ENCODE measurements around the gene PTCD3. TPM values are rescaled to one million over a fixed set of nuclear protein-coding genes. Genes with fewer than 3 reads are reported as not detected.

Gene PTCD3
- total RNA-seq, 2 donors from 2014 or later: 184 to 191 TPM

DNA sequence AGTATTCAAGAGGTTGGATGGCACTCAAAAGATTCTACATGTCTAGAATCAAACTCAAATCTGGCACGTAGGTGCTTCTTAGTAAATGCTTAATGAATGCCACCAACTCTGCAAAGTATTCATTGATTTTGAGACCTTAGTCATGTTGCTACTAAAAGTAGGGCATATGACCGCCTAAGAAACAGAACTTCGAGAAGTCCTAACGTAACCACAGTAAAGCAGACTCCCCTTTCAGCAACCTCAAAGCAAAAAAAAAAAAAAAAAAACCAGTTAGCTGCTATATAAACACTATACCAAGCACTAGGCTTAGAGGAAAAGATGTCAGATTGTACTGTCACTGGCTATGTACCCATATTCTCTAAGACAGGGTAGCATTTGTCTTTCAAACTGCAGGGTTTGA, 33.9 kb downstream of the PTCD3 start:
- H3K4me3 Mint-ChIP-seq: no peak overlapping the region
- H3K9me3 Mint-ChIP-seq: no peaks in the 10 kb centered on the region
- H3K4me1 Mint-ChIP-seq: no peaks in the 10 kb centered on the region
- TF ChIP-seq, protein P1, sequence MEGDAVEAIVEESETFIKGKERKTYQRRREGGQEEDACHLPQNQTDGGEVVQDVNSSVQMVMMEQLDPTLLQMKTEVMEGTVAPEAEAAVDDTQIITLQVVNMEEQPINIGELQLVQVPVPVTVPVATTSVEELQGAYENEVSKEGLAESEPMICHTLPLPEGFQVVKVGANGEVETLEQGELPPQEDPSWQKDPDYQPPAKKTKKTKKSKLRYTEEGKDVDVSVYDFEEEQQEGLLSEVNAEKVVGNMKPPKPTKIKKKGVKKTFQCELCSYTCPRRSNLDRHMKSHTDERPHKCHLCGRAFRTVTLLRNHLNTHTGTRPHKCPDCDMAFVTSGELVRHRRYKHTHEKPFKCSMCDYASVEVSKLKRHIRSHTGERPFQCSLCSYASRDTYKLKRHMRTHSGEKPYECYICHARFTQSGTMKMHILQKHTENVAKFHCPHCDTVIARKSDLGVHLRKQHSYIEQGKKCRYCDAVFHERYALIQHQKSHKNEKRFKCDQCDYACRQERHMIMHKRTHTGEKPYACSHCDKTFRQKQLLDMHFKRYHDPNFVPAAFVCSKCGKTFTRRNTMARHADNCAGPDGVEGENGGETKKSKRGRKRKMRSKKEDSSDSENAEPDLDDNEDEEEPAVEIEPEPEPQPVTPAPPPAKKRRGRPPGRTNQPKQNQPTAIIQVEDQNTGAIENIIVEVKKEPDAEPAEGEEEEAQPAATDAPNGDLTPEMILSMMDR (conservative IDR thresholded peaks at IDR 0.05): no peak
- DNase-seq: no peak
- Histone ChIP-seq H3K9ac (ENCODE audit: extremely low read depth, low read length, poor library complexity, severe bottlenecking) (no peak overlapping the region), H3K27ac (ENCODE audit: low read depth, low read length) (no peak overlapping the region), H3K9me3 (ENCODE audit: control insufficient read depth, low read length) (no peaks in the 10 kb centered on the region), H3K36me3 (ENCODE audit: control insufficient read depth, insufficient read depth, low read length) (peaks cover 93% of the 10 kb centered on the region), H3K27me3 (ENCODE audit: control insufficient read depth, insufficient read depth, low read length, poor library complexity, severe bottlenecking) (no peaks in the 10 kb centered on the region), H3K4me1 (ENCODE audit: control insufficient read depth, insufficient read depth, low read length) (peaks cover 4% of the 10 kb centered on the region), H3K4me3 (ENCODE audit: low read length) (no peak overlapping the region)
- 91 to 100% methylated on average over 3 to 4 of the region's 4 CpGs for WGBS, 2 experiments (ENCODE audit: insufficient coverage in 1 of 2, insufficient read length in 1 of 2)
- H3K36me3 Mint-ChIP-seq (ENCODE audit: low read depth): peaks cover 84% of the 10 kb centered on the region
- H3K27ac Mint-ChIP-seq: no peak overlapping the region
- no peaks in the 10 kb centered on the region for H3K27me3 Mint-ChIP-seq (ENCODE audit: insufficient read depth)

DNA sequence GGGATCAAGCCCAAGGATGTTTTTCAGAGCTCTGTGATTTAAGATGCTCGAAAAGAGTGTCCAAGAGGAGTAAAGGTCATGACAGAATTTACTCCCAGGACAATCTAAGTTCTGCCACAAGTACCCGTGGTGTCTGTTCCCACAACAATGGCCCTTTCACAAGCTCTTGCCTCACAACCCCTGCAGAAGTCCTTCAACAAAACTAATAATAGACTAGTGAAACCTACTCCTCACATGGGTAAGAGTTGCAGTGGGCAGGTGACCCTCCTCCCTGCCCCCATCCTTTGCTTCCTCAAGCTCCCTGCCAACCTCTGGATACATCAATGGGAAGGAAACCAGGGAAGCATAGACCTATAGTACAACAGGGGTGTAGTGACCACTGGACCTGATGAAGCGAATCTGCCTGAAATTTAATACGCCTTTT, 34.9 kb downstream of the PTCD3 start:
- no peak overlapping the region for H3K4me3 ChIP-seq (ENCODE audit: low read length)
- no peaks in the 10 kb centered on the region for H3K9me3 ChIP-seq (ENCODE audit: control insufficient read depth, low read length)
- peak overlapping the region; percentile 23 for H3K27ac Mint-ChIP-seq
- no peaks in the 10 kb centered on the region for H3K9me3 Mint-ChIP-seq
- H3K36me3 Mint-ChIP-seq (ENCODE audit: low read depth): peaks cover 78% of the 10 kb centered on the region
- no peak for DNase-seq
- peaks cover 93% of the 10 kb centered on the region for H3K36me3 ChIP-seq (ENCODE audit: control insufficient read depth, insufficient read depth, low read length)
- TF ChIP-seq, protein P1 (conservative IDR thresholded peaks at IDR 0.05): no peak
- WGBS, 2 experiments (ENCODE audit: insufficient coverage in 1 of 2, insufficient read length in 1 of 2): 92 to 96% methylated on average over 3 to 4 of the region's 4 CpGs
- no peak overlapping the region for H3K27ac ChIP-seq (ENCODE audit: low read depth, low read length)
- H3K4me3 Mint-ChIP-seq: no peak overlapping the region
- peaks cover 4% of the 10 kb centered on the region for H3K4me1 ChIP-seq (ENCODE audit: control insufficient read depth, insufficient read depth, low read length)
- no peaks in the 10 kb centered on the region for H3K4me1 Mint-ChIP-seq
- H3K27me3 Mint-ChIP-seq (ENCODE audit: insufficient read depth): no peaks in the 10 kb centered on the region
- no peaks in the 10 kb centered on the region for H3K27me3 ChIP-seq (ENCODE audit: control insufficient read depth, insufficient read depth, low read length, poor library complexity, severe bottlenecking)
- H3K9ac ChIP-seq (ENCODE audit: extremely low read depth, low read length, poor library complexity, severe bottlenecking): no peak overlapping the region

DNA sequence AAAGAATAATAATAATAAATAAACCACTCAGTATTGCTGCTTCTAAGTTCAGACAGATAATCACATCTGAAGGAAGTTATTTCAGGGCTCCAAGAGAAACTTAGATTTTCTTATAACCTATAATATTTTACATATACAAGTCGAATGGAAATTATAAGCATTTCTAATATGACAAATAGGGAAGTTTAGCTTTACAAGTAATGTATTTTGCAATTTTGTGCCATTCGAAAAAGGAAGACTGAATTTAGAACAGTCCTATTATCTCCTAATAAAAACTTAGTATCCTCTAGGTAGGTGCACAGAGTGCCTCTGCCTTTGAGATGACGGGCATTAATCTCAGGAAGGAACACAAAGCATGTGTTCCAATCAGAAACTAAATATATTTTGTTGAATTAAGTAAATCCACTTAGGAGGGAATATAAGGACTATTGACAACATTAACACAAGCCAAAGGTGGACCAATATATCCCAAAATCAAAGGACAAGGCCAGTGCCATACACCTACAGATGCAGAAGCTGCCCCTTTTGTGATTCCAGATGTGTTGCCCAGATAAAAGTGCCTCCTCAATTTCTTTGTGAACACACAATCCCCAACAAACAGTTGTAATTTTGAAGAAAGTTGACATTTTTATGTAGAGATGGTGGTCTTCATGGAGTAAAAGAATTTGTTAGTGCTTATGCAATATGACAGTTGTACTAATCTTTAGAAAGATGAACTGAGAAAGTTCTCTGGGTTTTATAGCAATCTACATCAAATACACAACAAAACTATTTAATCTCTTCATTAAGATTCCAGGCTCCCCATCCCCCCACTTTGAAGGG, 36.6 kb downstream of the PTCD3 start:
- no peaks in the 10 kb centered on the region for H3K27me3 Mint-ChIP-seq (ENCODE audit: insufficient read depth)
- Histone ChIP-seq H3K27me3 (ENCODE audit: control insufficient read depth, insufficient read depth, low read length, poor library complexity, severe bottlenecking) (no peaks in the 10 kb centered on the region), H3K36me3 (ENCODE audit: control insufficient read depth, insufficient read depth, low read length) (peaks cover 92% of the 10 kb centered on the region), H3K27ac (ENCODE audit: low read depth, low read length) (no peak overlapping the region), H3K9me3 (ENCODE audit: control insufficient read depth, low read length) (no peaks in the 10 kb centered on the region), H3K4me3 (ENCODE audit: low read length) (no peak overlapping the region), H3K4me1 (ENCODE audit: control insufficient read depth, insufficient read depth, low read length) (peaks cover 4% of the 10 kb centered on the region), H3K9ac (ENCODE audit: extremely low read depth, low read length, poor library complexity, severe bottlenecking) (no peak overlapping the region)
- DNase-seq: no peak
- TF ChIP-seq, protein P1 (conservative IDR thresholded peaks at IDR 0.05): no peak
- H3K4me1 Mint-ChIP-seq: no peaks in the 10 kb centered on the region
- H3K36me3 Mint-ChIP-seq (ENCODE audit: low read depth): peaks cover 73% of the 10 kb centered on the region
- 67 to 100% methylated on average over 1 to 2 of the region's 3 CpGs for WGBS, 2 experiments (ENCODE audit: insufficient coverage in 1 of 2, insufficient read length in 1 of 2)
- no peak overlapping the region for H3K4me3 Mint-ChIP-seq
- H3K9me3 Mint-ChIP-seq: no peaks in the 10 kb centered on the region
- peak overlapping the region; percentile 53 for H3K27ac Mint-ChIP-seq
